UCSD-AML1 (cell line): Measurements from ENCODE around the gene NPR3.

Source experiments
- DNase-seq: peaks from one replicate; lab custom pipeline; 2025; ENCODE audit not compliant: unreplicated experiment; lab: John Stamatoyannopoulos, UW

Gene NPR3

DNA sequence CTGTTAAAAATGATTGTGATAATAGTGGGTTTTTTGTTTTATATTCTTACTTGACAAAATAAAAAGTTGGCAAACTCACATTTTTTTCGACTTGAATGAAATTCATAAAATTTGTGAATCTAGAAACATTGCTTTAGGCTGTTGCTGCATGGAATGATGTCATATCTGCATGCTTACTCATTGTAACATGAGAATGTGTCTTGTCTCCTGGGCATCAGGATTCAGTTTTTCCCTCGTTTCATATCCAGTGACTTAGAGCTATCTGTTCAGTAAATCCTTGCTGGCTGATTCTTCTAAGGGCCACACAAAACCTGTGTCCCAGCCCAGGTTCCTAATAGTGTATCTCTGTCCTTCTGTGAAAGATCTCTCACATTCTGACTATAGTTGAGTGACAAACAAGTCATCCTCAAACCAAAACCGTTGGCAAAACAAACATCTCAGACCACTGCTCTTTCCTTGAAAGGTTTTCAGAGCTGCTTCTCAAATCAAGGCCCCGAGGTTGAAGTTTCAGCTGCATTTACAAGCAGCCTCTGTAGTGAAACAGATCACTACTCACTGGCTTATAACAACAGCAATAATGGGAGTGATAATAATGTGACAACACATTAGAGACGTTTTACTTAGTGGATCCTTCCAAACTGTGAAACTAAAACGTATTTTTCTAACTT, 95.0 kb downstream of the NPR3 start:
- DNase-seq: no peak

- DNase-seq: no peak
These were observed 97.7 kb downstream of the NPR3 start for GRCh38 chr5:32808783-32809182.

DNA sequence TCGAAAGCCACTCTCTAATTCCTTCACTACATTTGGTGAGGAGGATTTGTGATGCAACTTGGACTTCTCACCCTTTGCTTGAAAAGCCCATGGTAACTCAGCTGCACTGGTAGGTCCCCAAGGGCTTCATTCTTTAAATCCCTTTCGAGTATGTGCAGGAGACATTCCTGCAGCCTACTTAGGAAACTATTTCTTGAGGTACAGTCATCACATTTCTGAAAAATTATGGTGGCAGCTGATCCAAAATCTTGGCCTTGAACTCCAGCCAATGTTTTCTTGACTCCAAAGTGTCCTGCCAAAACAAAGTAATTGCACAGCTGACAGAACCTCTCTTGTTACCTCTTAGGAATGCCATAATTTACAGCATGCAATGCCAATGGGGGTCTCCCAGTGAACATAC, 99.7 kb downstream of the NPR3 start:
- DNase-seq: no peak

DNA sequence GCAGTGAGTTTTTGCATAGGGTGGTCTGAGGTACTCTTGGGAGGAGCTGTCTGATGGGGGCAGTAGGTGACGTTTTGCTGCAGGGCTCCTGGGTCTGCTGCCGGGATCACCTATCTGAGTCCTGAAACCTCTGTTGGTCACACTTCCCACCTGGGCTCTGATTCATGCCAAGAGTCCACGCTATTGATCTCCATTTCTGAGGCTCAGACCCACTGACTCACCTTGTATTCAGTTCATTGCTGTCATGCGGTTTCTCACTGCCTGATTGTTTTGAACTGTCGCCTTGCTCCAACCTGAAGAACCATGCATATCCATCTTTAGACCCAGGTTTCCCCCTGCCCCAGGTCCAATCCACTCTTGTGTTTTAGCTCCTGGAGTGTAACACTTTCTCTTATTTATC, 101.3 kb downstream of the NPR3 start:
- DNase-seq: no peak

DNA sequence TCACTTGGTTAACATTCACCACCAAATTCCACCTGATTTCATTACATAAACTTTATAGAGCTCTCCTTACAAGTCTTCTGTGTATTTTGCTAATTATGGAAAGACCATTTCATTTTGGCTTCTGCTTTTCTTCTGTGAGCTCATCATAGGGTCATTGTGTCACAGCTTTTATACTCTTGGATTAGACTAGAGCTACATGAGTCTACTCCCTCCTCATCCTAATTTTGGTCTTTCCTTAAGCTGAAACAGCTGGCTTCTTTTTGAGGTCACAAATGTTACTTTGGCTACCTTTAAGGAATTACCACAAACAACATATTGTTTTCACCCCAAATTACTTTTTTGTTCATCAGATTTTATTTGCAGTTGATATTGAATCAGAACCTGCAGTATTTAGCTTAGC, 103.0 kb downstream of the NPR3 start:
- no peak for DNase-seq

GRCh38 chr5:32814620-32815019, 103.5 kb downstream of the NPR3 start:
- no peak for DNase-seq

GRCh38 chr5:32827981-32828380, 116.9 kb downstream of the NPR3 start:
- DNase-seq: no peak

DNA sequence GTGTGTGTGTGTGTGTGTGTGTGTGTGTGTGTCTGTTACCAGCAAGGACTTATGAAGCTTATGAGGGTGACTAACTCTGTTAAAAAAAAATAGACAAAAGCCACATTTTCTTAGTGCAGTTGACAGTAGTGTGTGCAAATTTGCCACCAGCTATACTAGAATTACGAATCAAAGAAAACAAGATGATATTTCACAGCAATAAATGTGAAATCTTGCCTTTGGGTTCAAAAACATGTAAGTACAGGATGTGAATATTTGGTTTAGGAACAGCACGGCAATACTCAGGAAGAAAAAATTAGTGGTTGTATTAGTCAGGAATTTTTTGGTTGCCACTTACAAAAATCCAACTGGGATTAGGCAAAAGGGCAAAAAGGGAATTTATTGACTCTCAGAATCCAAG, 117.4 kb downstream of the NPR3 start:
- DNase-seq: no peak

DNA sequence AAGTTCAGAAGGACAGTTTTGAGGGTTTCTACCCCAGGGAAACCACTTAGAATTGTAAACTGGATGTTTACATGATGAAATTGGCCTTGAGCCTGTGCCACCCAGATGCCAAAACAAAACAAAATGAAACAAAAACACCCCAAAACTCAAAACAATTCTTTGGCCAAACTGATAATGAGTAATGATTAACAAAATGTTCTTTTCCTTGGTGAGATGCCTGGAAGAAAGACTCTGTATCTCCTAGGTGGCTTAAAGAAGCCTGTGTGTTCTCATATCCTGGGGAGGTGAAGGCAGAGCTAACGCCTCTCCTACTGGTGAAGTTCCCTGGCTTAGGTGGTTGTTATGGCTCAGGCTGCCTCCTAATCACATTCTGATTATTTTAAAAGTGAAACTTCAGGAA, 120.5 kb downstream of the NPR3 start:
- DNase-seq: no peak

DNA sequence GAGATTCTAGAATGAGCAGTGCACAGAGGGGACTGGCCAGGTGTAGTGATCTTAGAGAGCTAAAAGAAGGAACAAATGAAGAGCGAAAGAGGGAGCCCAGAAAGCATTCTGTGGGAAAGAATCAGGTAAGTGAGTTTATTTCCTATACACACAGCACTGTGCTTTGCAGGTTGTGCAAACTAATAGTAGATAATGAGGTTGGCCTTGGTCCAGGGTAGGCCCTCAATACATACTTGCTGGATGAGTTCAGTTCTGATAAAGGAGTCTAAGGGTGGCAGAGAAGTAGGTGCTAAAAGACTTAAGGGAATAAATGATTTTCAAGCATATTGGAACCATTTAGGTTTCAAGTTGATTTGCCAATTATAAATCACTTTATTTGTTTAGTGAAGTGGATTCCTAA, 122.0 kb downstream of the NPR3 start:
- peak; percentile 12 for DNase-seq

DNA sequence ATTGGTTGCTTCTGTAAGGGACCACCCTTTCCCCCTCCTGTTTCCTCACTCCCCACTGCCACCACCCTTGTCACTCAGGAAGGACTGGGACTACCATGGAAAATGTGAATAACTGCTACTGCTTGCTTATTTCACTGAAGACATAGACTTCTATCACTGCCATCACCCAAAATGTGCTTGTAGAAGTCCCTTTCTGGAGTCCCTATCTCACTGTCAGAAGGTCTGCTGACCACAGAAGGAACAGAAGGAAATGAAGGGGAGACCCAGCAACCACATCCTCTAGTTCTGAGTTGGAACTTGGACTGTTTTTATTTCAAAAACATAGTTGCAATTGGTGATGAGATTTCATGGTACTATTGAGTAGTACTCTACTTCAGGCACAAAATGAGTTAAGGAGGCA, 122.5 kb downstream of the NPR3 start:
- DNase-seq: peak; percentile 68

GRCh38 chr5:32834251-32834650, 123.1 kb downstream of the NPR3 start:
- DNase-seq: no peak

DNA sequence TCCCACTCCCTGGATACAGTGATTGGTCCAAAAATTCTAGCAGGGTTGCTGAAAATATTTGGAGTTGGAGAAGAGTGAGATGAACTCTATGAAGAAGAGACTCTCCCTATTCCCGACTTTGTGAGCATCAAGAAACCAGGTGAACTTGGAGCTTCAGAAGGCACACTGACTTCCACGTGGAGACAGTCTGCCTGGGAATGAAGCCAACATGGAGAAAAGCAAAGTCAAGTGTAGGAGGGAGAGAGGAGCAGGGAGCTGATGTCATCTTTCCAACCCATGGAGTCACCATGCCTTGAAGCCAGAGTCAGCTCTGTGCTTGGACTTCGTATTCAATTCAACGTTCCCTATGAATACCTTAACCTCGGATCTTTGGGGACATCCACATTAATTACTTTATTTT, 125.1 kb downstream of the NPR3 start:
- no peak for DNase-seq

DNA sequence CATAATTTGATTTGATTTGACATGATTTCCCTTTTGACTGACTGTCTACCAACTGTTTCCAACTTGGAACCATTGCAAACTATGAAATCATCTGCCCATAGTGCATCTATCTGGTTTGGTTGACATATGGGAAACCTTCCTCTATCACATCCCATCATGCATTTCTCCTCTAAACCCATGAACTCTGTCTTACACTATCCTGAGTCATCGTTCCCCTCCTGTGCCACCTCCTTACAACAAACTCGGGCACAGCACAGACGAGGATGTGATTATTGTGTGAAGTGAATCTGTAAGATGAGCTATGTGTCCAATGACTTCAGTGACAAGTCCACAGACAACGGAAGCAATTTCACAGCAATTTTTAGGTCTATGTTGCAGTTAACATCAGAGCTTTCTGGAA, 126.1 kb downstream of the NPR3 start:
- DNase-seq: no peak

GRCh38 chr5:32839106-32839505, 128.0 kb downstream of the NPR3 start:
- DNase-seq: no peak

- DNase-seq: no peak
These were observed 129.5 kb downstream of the NPR3 start for GRCh38 chr5:32840606-32841005.
